DMS53 (cell line): ENCODE results near the gene DUS2.

Source experiments
- DNase-seq: peaks from one replicate; lab custom pipeline; 2025; lab: John Stamatoyannopoulos, UW

DUS2 gene

GRCh38 chr16:68046106-68046505 is 23.0 kb downstream of the DUS2 start:
- no peak for DNase-seq

GRCh38 chr16:68047987-68048386 is 24.9 kb downstream of the DUS2 start:
- DNase-seq = no peak

GRCh38 chr16:68049449-68049848 is 26.4 kb downstream of the DUS2 start:
- DNase-seq = no peak

DNA sequence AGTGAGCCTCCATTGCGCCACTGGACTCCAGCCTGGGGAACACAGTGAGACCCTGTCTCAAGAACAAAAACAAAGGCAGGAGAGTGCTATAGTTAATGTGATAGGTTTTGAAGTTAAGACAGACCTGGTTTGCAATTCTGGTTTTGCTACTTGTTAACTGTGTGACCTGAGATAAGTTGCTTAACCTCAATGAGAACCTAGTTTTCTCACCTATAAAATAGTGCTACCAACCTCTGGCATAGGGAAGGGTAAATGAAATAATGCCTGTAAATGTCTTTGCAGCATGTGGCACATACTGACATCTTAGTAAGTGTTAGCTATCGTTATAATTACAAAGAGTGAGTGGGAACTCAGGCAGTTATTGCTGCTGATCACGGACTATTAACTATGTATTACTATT is 32.3 kb downstream of the DUS2 start:
- DNase-seq = no peak

DNA sequence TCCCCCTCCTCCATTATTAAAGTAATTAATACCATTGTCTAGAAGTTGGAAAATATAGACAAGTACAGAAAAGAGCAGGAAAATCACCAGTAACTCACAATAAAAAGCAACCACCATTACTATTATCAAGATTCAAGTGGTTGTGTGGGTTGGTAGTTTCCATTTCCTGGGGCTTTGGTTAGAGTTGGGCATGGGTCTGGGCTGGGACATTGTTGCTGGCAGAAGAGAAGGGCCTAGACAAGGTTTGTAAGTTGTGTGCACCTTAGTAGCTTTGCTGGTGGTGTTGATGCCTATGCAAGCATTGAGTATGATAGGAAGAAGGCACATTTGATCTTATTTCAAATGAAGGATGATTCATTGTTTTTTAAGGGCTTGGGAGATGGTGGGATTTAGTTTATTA is 36.7 kb downstream of the DUS2 start:
- DNase-seq = no peak

DNA sequence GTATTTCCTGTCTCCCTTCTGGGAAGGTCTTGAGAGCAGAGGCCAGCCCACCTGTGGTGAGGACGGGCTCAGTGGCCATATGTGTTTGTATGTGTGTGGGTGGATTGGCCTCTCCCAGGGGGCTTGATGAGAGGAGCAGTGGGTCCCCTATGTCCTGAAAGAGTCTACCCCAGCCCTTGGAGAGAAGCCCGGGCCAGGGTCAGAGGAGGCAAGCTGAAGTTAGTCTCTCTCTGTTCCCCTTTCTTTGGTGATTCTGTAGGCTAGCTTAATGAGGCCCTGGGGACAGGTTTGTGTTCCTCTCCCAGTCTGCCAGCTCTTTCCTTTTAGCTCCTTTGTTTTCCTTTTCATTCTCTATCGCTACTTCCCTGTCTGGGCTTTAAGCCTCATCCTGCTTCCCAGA is 38.3 kb downstream of the DUS2 start:
- no peak for DNase-seq

DNA sequence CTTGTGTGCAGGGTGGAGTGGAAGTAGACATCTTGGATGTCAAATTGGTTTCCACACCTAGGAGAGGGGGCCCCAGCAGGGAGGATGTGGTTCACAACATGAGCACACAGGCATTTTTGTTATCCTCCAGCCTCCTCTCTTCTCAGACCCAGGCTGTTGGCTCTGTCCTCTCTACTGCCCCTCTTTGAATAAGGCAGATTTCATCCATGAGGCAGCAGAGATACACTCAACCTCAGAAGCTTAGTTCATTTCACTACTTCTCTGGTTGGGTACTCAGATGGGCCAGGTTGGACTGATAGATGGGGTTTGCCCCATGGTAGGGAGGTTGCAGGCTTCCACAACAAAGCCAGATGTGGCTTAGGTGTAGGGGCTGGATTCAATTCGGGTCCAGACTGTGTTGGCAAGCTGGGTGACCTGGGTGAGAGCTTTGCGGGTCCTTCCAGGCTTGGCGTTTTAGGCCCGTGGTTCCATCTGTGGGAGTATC is 39.9 kb downstream of the DUS2 start:
- DNase-seq = no peak

DNA sequence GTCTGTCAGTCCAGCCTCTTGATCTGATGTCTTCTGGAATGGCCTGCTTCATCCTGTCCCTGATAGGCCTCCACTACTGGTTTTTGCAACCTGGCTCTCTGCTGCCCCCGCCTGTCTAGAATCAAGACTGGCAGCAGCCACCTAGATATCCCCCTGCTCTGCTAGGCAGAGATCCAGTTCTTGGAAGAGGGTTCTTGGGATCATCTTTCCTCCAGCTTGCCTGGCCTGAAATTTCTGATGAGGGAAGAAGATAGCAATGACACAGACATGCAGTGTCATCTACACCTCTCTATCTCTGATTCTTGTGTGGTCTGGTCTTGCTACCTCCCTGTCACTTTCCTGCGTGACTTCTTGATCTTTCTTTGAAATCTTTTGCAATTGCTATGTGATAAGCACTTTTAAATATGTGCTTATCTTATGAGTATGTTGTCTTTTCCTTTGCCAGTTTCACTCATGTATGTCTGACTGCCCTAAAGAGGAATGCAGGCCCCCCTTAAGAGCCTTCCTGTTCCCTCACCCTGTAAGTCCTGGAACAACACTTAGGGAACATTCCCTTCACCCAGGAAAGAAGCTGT is 41.8 kb downstream of the DUS2 start:
- peak; percentile 78 for DNase-seq

- no peak for DNase-seq
Observed at GRCh38 chr16:68065716-68066305, 42.7 kb downstream of the DUS2 start.

DNA sequence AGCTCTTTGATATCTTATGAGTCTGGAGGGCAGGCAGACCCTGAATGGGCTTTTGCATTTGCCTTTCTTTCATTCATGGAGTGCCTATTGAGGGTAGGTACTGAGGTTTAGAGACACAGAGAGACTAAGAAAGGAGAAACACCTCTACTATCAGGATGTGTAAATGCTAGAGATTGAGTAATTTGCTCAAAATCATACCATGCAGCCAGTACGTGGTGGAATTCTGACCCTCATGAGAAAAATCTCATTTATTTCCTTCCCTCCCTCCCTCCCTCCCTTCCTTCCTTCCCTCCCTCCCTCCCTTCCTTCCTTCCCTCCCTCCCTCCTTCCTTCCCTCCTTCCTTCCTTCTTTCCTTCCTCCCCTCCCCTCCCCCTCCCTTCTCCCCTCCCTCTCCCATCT is 43.7 kb downstream of the DUS2 start:
- no peak for DNase-seq

- DNase-seq = no peak
Observed at GRCh38 chr16:68068926-68069325, 45.8 kb downstream of the DUS2 start.

DNA sequence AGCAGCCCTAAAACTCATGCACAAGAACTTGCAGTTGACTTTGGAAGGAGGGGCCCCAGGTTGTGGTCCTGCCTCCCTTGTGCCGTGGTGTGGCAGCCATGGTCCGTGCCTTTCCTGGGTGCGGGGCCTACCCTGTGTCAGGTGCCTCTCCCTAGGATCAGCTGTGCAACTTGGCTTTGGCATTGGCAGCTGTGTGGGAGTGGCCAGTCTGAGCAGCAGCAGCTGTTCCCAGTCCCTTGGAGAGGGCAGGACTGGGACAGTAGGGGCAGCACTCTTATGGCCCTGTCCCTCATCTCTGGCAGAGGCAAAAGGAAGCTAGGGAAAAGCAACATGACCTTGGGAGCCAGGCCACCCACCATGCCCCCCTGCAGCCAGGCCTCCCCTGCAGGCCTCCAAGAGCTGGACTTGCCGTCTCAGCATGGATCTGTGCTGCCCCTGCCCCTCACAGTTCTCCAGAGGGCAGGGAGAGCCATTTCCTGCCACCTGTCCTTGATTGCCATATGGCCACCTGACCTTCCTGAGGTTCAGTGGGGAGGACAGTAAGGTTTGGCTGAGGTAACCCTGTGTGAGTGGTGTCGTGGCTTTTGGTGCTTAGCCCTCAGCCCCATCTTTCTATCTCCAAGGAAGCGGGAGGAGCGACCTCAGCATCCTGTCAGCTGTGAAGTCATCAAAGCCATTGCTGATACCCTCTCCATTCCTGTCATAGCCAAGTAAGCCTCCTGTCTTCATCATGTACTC is 46.6 kb downstream of the DUS2 start:
- DNase-seq = peak; percentile 90

DNA sequence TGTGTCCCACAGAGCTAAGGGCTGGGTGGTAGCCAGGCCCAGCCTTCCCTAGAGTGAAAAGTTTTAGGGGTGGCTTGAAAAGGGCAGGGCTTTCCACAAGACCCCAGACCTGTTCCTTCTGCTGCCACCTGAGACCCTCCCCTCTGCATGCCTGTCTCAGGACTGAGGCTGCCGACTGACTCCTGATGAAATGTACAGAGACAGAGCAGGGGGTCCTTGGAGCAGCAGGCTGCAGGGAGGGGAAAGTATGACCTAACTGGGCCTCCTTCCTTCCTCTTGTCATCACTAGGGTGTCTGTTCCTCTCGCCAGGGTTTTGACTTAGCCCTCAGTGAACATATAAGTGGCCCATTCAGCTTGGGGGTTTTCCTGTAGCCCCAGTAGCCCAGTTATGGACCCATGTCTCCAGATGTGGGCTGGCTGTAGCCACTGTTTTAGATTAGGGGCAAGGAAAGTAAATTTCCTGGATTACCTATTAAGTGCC is 47.2 kb downstream of the DUS2 start:
- DNase-seq = no peak

DNA sequence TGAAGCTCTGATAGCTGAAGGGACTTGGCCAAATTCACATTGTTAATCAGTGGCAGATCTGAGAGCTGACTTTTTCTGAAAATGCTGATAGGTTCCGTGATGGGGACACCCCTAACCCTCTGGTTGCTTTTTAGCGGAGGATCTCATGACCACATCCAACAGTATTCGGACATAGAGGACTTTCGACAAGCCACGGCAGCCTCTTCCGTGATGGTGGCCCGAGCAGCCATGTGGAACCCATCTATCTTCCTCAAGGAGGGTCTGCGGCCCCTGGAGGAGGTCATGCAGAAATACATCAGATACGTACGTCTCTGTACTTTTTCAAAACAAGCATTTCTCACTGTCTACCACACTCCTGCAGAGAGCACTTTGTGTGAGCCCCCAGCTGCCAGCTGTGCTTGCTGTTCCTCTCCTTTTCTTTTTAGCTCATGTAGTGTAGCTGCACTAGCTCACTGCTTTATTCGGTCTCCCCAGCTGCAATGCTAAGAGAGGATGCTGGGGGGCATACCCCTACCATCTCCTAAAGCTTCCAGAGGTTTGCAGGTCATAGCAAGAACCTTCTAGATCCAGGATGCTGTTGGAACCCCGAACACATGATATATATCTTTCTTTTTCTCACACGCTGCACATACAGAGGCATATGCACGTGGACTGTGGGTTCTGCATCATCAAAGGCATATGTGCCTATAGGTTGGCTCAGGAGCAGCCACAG is 47.9 kb downstream of the DUS2 start:
- DNase-seq = no peak

GRCh38 chr16:68071518-68071901 is 48.4 kb downstream of the DUS2 start:
- DNase-seq = no peak

GRCh38 chr16:68072038-68072695 is 49.1 kb downstream of the DUS2 start:
- DNase-seq = no peak

DNA sequence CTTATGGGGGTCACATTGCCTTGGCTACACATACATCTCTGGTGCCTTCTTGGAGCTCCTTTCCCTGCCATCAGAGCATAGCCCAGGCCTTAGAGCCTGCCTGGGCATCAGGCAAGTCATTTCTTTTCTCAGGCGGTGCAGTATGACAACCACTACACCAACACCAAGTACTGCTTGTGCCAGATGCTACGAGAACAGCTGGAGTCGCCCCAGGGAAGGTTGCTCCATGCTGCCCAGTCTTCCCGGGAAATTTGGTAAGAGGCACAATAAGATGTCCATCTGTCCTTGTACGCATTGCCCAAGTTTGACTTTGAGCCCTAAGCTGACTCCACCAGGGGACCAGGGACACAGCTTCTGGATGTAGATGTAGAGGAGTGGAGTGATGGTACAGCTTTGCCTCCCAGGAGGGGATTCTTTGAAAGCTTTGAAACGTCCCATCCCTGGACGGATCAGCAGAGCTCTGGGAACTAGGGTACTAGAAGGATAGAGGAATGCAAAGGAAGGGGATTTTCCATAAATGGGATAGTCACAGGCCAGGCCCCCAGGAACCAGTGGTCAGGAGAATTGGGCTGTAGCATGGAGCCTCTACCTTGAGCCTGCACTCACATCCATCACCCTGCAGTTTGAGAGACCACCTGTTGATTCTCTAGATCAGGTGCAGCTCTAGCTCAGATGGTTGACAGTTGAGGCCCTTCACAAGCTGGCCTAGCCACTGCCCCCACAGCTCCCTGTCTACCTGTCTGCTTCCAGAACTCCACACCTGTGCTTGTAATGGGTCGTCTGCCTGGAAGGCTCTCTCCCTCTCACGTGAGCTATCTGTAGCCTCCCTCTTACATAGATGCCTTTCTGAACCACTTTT is 51.0 kb downstream of the DUS2 start:
- no peak for DNase-seq

GRCh38 chr16:68074850-68075555 is 51.9 kb downstream of the DUS2 start:
- DNase-seq = no peak

DNA sequence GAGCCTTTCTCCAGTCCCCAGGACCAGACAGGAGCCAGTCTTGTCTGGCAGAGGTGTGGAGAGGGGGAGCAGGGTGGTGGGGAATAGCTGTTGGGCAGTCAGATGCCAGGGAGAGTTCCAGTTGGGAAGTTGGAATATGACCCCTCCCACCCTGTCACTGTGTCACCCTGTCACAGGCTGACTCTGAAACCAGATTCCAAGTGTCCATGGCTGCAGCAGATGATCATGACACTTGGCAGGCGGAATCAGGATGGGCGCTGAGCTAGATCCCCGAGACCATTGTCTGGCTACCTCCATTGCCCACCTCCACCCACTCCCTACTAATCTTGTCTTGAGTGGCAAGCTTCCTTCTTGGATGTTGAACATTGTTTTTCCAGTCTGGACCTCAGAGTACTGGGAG is 52.9 kb downstream of the DUS2 start:
- DNase-seq = no peak

DNA sequence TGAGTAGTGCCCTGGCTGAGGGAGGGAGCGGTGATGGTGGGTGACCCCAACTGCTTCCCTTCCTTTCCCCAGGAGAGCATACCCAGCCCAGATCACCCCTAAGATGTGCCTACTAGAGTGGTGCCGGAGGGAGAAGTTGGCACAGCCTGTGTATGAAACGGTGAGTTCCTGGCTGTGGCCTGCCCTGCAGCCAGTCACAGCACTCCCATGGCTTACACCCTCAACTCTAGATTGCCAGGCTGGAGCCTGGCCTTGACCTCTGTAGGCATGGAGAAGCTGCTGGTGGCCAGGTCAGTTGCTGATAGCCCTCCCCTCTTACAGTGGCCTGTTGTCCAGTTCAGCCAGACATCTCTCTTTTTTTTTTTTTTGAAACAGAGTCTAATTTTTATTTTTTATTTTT is 53.5 kb downstream of the DUS2 start:
- DNase-seq = no peak
